HG02763 (cell line): ENCODE results near the gene CLEC16A.

Source experiments
- ATAC-seq: cut with Tn5 transposase; IDR thresholded peaks from one replicate; pipeline ENCODE4 v1.9.1; 2021; ENCODE audit warnings: mild to moderate bottlenecking, moderate library complexity; ENCODE audit not compliant: unreplicated experiment

Gene CLEC16A

GRCh38 chr16:11056993-11057649, 112.8 kb downstream of the CLEC16A start:
- ATAC-seq, result no peak

DNA sequence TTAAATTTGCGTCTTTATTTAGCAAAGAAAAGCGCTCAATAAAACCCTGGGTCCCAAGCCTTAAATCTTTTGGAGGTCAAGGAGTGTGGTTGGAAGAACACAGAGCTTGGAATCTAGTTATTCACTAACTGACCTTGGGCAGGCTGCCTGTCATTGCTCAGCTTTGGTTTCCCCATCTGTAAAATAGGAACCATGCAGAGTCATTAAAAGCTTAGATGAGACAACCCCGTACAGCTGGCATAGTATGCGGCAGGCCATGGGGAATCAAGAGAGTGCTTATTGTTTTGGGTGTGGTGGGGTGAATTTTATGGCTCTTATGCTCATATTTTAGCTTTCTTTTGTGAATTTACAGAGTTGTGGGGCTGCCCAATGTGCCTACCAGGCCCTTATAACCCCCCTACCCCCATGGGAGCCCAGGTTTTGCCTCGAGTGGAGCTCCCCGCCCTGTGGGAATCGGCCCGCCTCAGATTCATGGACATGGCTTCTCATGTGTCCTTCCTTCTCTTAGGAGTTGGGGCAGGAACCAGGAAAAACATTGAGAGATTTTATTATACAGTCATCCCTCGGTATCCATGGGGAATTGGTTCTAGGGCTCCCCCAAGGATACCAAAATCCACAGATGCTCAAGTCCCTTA, 113.5 kb downstream of the CLEC16A start:
- ATAC-seq, result no peak

DNA sequence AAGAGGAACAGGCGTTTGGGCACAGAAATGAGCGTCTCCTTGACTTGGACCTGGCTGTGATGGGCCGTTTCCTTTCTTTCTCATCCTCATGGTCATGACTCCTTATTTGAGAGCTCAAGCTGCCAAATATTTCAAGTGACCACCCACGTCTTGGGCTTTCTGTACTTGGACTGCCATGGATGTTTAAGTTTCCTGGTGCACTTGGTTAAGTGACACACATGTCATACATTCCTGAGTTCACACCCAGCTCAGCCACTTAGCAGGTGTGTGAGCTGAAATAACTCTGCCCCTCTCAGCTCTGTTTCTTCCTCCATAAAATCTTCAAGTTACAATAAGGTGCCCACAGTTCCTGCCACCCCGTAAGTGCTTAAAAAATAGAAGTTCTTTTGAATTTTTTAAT, 114.5 kb downstream of the CLEC16A start:
- no peak for ATAC-seq

GRCh38 chr16:11059588-11059987, 115.2 kb downstream of the CLEC16A start:
- no peak for ATAC-seq

- no peak for ATAC-seq
These were observed 116.0 kb downstream of the CLEC16A start for GRCh38 chr16:11060364-11060763.

DNA sequence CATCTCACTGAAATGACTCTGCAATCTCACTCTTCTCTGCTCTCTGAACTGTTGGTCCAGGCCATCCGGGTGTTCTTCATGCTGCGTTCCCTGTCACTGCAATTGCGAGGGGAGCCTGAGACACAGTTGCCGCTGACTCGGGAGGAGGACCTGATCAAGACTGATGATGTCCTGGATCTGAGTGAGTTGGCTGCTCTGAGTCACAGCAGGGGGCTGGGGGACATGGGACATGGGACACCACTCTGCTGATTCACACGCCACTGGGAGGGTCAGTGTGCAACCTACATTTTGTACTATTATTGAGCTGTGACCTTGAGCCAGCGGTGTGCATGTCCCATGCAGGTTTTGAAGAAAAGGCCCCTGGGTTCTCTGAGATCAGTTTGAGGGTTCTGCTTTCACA, 116.5 kb downstream of the CLEC16A start:
- ATAC-seq, result no peak

DNA sequence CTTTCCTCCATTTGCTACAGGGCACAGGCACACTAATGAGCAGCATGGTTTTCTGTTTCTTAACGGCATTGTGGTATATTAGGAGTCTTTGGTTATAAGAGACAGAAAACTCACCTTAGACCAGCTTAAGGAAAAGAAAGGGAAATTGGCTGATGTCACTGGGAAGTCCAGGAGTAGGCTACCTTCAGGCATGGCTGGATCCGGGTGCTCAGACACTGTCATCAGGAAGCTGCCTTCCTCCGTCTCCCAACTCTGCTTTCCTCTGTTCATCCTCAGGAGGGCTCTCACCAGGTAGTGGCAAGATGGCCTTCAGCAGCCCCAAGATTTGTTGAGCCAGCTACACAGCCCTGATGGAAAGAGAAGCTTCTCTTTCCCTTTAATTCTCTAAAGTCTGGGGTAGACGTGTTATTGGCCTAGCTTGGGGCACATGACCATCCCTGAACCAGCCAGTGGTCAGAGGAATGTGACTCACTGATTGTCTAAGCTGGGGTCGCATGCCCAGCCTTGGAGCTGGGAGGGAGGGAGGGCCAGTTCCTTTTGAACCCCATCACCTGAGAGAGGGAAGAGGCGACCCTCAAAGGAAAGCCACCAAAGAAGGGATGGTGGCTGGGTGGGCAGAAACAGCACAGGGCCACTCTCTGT, 117.4 kb downstream of the CLEC16A start:
- no peak for ATAC-seq

DNA sequence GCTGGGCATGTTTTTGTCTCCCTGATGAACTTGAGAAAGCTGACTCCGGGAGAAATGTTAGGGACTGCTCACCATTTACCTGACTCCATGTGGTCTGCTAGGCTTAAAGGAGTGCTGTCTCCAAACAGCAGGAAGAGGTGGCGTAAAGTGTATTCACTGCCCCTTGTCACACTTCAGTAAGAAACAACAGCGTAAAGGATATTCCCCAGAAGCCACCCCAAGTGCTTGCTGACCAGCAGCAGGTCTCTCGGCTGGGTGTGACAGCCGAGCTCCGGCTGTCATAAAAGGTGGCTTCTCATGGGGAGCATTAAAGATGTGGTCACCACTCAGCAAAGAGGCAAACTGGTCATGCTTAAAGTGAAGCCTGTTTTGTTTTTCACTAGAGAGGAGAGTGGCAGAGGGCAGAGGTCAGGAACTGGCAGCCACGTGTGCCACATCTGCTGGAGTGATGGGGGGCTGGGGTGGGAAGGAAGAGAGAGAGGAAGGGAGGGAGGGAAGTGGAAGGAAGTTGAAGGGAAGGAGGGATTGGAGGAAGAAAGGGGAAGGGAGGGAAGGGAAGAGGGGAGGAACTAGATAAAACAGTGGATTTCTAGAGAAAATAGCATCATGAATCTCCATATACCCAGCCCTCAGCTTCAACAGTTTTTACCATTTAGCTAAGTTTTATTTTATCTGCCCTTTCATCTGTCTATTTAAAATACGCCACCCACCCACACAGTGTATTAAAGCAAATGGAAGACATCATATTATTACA, 119.3 kb downstream of the CLEC16A start:
- ATAC-seq, result no peak

DNA sequence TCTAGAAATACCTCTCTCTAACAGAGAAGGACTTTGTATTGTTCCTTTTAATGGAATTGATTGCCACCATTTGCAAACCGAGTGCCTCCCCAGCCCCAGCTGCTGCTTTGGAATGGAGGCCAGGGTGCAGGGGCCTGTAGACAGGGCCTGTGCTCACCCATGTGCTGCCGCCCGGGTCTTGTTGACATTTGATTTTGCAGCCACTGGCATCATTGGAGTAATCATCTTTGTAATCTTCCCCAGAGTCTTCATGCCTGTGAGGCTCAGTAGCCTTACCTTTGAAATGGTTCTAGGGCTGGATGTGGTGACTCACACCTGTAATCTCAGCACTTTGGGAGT, 119.8 kb downstream of the CLEC16A start:
- ATAC-seq, result no peak

DNA sequence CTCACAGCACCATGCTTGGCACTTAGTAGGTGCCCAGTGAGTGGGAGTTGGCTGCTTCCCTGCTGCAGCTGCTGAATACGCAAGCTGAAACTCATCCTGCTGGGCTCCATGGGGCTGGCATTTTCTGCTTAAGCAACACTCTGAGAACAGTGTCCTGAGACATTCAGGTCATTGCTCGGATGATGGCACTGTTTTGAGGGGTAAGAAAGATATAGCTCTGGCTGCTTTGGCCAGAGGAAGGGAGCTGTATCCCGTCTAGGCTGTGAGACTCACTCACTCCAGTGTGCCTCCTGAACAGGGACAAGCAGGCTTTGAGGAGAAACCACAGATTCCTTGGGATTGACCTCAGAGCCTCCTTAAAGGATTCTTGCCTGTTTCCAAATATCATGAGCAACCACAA, 120.5 kb downstream of the CLEC16A start:
- no peak for ATAC-seq

DNA sequence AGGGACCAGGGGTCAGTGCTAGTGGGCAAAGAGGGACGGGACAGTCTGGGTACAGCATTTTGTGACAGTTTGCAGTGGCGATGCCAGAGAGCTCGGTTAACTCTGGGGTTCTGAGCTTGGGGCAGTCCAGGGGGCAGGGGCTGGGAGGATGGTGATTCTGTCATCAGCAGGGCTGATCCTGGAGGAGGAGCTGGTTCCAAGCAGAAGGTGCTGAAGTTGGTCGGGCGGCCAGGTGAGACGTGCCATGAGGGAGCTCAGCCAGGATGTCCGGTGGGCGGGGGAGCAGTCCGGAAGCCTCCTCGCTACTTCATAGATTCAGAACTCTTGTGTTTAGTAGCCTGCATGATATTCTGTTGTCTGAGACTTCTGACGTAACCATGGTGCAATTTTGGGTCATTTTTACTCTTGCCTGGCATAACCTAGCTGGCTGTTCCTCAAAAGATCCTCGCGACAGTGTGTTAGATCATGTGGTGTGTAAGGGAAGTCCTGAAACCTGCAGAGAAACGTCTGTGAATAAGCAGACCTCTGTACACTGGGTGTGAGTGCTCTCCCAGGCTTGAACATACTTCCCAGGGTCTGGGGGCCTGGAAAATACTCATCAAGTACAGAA, 122.0 kb downstream of the CLEC16A start:
- no peak for ATAC-seq

DNA sequence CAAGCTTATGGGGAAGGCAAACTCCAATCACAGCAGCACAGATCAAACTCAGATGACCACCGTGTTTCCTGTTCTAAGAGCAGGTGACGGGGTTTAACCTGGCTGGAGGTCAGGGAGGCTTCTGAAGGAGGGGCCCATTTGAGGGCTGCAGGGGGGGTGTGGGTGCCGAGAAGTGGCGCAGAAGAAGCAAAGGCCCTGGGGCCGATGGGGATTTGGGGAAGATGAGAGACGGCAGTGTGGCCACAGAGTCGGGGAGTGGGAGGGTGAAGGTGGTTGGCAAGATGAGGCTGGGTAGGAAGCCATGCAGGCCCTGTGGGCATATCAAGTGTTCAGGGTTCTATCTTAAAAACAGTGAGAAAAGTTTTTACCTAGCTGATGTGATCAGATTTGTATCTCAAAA, 122.9 kb downstream of the CLEC16A start:
- ATAC-seq, result no peak

- ATAC-seq, result no peak
These were observed 123.4 kb downstream of the CLEC16A start for GRCh38 chr16:11067697-11068141.

- no peak for ATAC-seq
These were observed 127.5 kb downstream of the CLEC16A start for GRCh38 chr16:11071829-11072228.

GRCh38 chr16:11072420-11073153, 128.2 kb downstream of the CLEC16A start:
- ATAC-seq, result no peak

GRCh38 chr16:11073407-11073999, 129.1 kb downstream of the CLEC16A start:
- no peak for ATAC-seq

DNA sequence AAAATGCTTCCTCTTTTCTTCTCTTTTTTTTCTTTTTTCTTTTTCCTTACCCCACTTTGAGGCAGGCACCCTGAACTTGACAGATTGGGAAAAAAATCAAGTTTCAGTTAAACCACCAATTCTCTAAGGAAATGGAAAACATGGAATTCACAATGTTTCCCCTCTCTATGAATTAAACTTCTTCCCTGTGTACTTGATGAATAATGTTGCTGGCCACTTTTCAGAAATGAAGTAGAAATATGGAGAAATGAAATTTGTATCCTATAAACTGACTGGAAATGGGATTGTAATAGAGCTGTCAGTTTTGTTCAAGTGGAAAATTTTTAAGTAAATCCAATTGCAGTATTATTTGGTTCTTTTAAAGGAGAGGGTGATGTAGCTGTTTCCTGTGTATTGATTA, 129.8 kb downstream of the CLEC16A start:
- ATAC-seq, result no peak

DNA sequence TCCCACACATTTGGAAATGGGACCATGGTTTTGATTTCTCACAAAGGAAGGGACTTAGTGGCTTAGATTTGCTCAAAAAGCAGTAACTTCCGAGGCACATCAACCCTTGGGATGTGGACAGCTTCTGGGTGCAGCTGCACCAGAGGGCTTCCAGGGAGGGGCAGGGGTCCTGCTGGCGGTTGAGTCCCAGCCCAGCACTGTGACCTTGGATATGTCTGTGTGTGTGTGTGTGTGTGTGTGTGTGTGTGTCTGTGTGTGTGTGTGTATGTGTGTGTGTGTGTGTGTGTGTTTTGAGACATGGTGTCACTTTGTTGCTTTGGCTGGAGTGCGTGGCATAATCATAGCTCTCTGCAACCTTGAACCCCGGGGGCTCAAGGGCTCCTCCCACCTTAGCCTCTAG, 130.8 kb downstream of the CLEC16A start:
- ATAC-seq, result no peak

- peak; percentile 52 for ATAC-seq
These were observed 132.1 kb downstream of the CLEC16A start for GRCh38 chr16:11076259-11077018.
